Measurements from ENCODE around the gene TRPV3. TPM values are rescaled to one million over a fixed set of nuclear protein-coding genes. Genes with fewer than 3 reads are reported as not detected.
A peak's percentile ranks its signal among the peaks of the same experiment; 100 is the strongest.

Gene TRPV3
- total RNA-seq, 6 experiments from 2014 or later = 0.07 to 0.66 (median 0.43) TPM; not detected in 1

- Mint-ChIP-seq H3K4me1 (ENCODE audit: low read depth) (no peaks in the 10 kb centered on the region), H3K4me3 (no peak overlapping the region), H3K27ac (no peak overlapping the region)
Observed at GRCh38 chr17:3536716-3537115, 20.9 kb downstream of the TRPV3 start.

DNA sequence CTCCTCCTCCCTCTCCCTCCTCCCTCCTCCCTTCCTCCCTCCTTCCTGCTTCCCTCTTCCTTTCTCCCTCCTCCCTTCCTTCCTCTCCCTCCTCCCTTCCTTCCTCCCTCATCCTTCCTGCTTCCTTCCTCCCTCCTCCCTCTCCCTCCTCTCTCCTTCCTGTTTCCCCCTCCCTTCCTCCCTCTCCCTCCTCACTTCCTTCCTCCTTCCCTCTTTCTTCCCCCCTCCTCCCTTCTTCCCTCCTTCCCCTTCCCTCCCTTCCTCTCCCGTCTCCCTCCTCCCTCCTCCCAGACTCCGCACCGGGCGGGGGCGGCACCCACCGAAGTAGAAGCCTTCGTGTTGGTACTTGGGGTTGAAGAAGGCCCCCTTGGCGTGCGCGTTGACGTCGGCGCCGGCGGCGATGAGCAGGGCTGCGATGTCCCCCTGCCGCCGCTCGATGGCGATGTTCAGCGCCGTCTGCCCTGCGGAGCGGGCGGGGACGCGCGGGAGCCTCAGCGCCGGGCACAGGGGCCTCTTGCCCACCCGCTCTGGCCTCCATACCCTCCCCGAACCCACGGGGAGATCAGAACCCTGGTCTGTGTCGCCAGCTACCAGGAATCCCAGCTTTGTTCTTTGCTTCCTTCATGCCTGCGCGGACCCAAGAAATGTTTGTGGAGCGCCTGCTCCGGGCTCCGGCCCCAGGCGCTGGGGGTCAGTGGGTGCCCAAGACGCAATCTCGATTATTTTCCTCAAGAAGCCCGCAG lies 22.2 kb downstream of the TRPV3 start:
- Mint-ChIP-seq H3K4me1 (ENCODE audit: low read depth) (no peaks in the 10 kb centered on the region), H3K36me3 (ENCODE audit: low read depth) (no peaks in the 10 kb centered on the region), H3K27me3 (ENCODE audit: insufficient read depth) (peaks cover 11% of the 10 kb centered on the region), H3K9me3 (peaks cover 3% of the 10 kb centered on the region; the same call in 1 of the 2 replicates), H3K27ac (no peak overlapping the region; the same call in 1 of the 2 replicates), H3K4me3 (peak overlapping the region; percentile 60; the same call in 1 of the 2 replicates)
- TF ChIP-seq, protein P1, sequence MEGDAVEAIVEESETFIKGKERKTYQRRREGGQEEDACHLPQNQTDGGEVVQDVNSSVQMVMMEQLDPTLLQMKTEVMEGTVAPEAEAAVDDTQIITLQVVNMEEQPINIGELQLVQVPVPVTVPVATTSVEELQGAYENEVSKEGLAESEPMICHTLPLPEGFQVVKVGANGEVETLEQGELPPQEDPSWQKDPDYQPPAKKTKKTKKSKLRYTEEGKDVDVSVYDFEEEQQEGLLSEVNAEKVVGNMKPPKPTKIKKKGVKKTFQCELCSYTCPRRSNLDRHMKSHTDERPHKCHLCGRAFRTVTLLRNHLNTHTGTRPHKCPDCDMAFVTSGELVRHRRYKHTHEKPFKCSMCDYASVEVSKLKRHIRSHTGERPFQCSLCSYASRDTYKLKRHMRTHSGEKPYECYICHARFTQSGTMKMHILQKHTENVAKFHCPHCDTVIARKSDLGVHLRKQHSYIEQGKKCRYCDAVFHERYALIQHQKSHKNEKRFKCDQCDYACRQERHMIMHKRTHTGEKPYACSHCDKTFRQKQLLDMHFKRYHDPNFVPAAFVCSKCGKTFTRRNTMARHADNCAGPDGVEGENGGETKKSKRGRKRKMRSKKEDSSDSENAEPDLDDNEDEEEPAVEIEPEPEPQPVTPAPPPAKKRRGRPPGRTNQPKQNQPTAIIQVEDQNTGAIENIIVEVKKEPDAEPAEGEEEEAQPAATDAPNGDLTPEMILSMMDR (IDR thresholded peaks at IDR 0.05) = peak; percentile 69
- DNase-seq = no peak

More at GRCh38 chr17:3536716-3537115, 20.9 kb downstream of the TRPV3 start:
- DNase-seq = no peak
- Mint-ChIP-seq H3K27me3 (ENCODE audit: insufficient read depth) (peaks cover 21% of the 10 kb centered on the region), H3K36me3 (ENCODE audit: low read depth) (no peaks in the 10 kb centered on the region), H3K9me3 (peaks cover 3% of the 10 kb centered on the region; the same call in 1 of the 2 replicates)
- TF ChIP-seq, protein P1 (IDR thresholded peaks at IDR 0.05) = no peak

DNA sequence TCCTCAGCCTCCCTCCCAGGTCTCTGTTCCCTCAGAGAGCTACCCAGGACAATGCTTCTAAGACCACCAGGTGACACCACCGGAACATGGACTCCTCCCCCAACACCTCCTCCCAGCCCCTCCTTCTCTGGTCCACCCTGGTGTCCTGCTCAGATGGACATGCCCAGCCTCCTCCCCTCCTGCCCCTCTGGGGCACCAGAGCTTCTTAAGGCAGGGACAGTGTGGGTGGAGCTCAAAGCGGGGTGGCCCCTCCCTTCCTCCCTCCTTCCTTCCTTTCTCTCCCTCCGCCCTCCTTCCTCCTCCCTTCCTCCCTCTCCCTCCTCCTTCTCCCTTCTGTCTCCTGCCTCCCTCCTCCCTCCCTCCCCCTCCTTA lies 22.7 kb downstream of the TRPV3 start:
- Mint-ChIP-seq H3K9me3 (peaks cover 3% of the 10 kb centered on the region; the same call in 1 of the 2 replicates), H3K27me3 (ENCODE audit: insufficient read depth) (peaks cover 6% of the 10 kb centered on the region), H3K4me1 (ENCODE audit: low read depth) (no peaks in the 10 kb centered on the region), H3K36me3 (ENCODE audit: low read depth) (no peaks in the 10 kb centered on the region), H3K4me3 (peak overlapping the region; percentile 28; the same call in 1 of the 2 replicates), H3K27ac (no peak overlapping the region)
- TF ChIP-seq, protein P1 (IDR thresholded peaks at IDR 0.05) = no peak
- DNase-seq = no peak

- Mint-ChIP-seq H3K9me3 (peaks cover 3% of the 10 kb centered on the region; the same call in 1 of the 2 replicates), H3K27ac (no peak overlapping the region), H3K4me3 (no peak overlapping the region), H3K27me3 (ENCODE audit: insufficient read depth) (peaks cover 6% of the 10 kb centered on the region), H3K4me1 (ENCODE audit: low read depth) (no peaks in the 10 kb centered on the region), H3K36me3 (ENCODE audit: low read depth) (no peaks in the 10 kb centered on the region)
- TF ChIP-seq, protein P1 (IDR thresholded peaks at IDR 0.05) = no peak
- no peak for DNase-seq
Observed at GRCh38 chr17:3533752-3534151, 23.9 kb downstream of the TRPV3 start.

DNA sequence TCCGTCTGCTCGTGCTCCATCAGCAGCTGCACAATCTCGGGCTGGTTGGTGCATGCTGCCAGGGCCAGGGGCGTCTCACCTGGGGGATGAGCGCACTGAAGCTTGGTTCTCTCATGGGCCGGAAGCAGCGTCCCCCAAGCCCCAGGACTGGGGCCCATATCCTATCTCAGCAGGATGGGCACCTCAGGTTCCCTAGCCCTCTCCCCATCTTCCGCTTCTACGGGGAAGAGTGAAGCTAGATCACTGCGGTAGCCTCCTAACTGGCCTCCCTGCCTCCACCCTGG lies 24.8 kb downstream of the TRPV3 start:
- peaks cover 10% of the 10 kb centered on the region for H3K27me3 Mint-ChIP-seq (ENCODE audit: insufficient read depth)
- TF ChIP-seq, protein P1 (IDR thresholded peaks at IDR 0.05) = no peak
- peaks cover 3% of the 10 kb centered on the region; the same call in 1 of the 2 replicates for H3K9me3 Mint-ChIP-seq
- DNase-seq = no peak
- H3K4me1 Mint-ChIP-seq (ENCODE audit: low read depth) = no peaks in the 10 kb centered on the region
- no peak overlapping the region for H3K4me3 Mint-ChIP-seq
- H3K27ac Mint-ChIP-seq = no peak overlapping the region
- H3K36me3 Mint-ChIP-seq (ENCODE audit: low read depth) = no peaks in the 10 kb centered on the region
